Liver (tissue), 3 donors: Measurements from ENCODE around the gene HEXB.
"Not testable (repeated sequence)": the region's sequence is repeated elsewhere in the genome, so short reads cannot be mapped to it uniquely, and the experiment has no call there.

Experiments
- CTCF ChIP-seq: fragments of 150-350 bp; IDR thresholded peaks from 2 replicates; pipeline ENCODE4 v1.5.1; 2017; ENCODE audit warnings: improper control_type of control experiment, low read depth, low read length; ENCODE audit not compliant: missing input control
- GABPA ChIP-seq, 2 donors: IDR thresholded peaks in 1 of 2; conservative IDR thresholded peaks in 1 of 2; 2 replicates each; pipeline ENCODE4 v1.6.1; 2016; ENCODE audit warnings: antibody characterized with exemption in 2 of 2, mild to moderate bottlenecking in 1 of 2, moderate library complexity in 1 of 2
- MAX ChIP-seq: IDR thresholded peaks from 2 replicates; pipeline ENCODE4 v1.6.1; 2016; ENCODE audit warnings: antibody characterized with exemption
- REST ChIP-seq: IDR thresholded peaks from 2 replicates; pipeline ENCODE4 v1.6.1; 2016; ENCODE audit warnings: antibody characterized with exemption, mild to moderate bottlenecking
- SP1 ChIP-seq: IDR thresholded peaks from 2 replicates; pipeline ENCODE4 v1.6.1; 2018; ENCODE audit warnings: antibody characterized with exemption, mild to moderate bottlenecking
- TAF1 ChIP-seq: conservative IDR thresholded peaks from 2 replicates; pipeline ENCODE4 v1.6.1; 2016; ENCODE audit warnings: antibody characterized with exemption, mild to moderate bottlenecking
- donor health status: healthy.
- donor health status: healthy.

DNA sequence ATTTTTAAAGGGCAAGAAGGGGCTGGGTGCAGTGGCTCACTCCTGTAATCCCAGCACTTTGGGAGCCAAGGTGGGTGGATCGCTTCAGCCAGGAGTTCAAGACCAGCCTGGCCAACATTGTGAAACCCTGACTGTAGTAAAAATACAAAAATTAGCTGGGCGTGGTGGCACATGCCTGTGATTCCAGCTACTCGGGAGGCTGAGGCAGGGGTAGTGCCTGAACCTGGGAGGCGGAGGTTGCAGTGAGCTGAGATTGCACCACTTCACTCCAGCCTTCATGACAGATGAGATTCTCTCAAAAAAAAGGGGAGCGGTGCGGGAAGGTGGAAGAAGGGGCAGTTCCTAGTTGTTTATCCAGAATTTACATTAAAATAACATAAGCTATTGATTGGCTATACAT lies 8.6 kb upstream of the HEXB start:
- TF ChIP-seq TAF1; CTCF; MAX; REST; SP1; GABPA (IDR thresholded peaks at IDR 0.05 in 1 of 2, conservative IDR thresholded peaks at IDR 0.05 in 1 of 2): not testable (repeated sequence)
